OCI-LY7 (cell line): ENCODE data around the gene GPRC5A. TPM values are rescaled to one million over a fixed set of nuclear protein-coding genes. Genes with fewer than 3 reads are reported as not detected.

Experiments
- BruUV-seq: library from RNA; stranded (reverse); fragments of 400-500 nt; replicated peaks from 2 replicates; lab custom pipeline; 2021; lab: Mats Ljungman, UMichigan
- CTCF ChIA-PET: fragments of 300-600 bp; sonication (Branson Sonifier 250); formaldehyde crosslinking; loops from one replicate; lab custom pipeline; 2022; ENCODE audit warnings: antibody characterized with exemption; ENCODE audit not compliant: unreplicated experiment; lab: Charles Lee
- POLR2A ChIA-PET: fragments of 300-600 bp; sonication (Branson Sonifier 250); formaldehyde crosslinking; loops from one replicate; lab custom pipeline; 2022; ENCODE audit warnings: antibody characterized with exemption; lab: Charles Lee
- DNase-seq: peaks from one replicate; pipeline ENCODE4 v3.0.0-alpha.2; 2015; ENCODE audit warnings: low spot score
- H2AFZ ChIP-seq: fragments of 200-600 bp; sonication (generic), shearing (Covaris generic); 2 replicates; pipeline ENCODE4 v1.6.1; 2014; ENCODE audit warnings: mild to moderate bottlenecking, antibody characterized with exemption, low read length, moderate library complexity
- H3K27ac ChIP-seq: fragments of 200-600 bp; sonication (generic); 2 replicates; pipeline ENCODE4 v1.5.1; 2014; ENCODE audit warnings: mixed run types, low read depth, mild to moderate bottlenecking, moderate library complexity, low read length, inconsistent platforms; ENCODE audit not compliant: poor library complexity, severe bottlenecking
- H3K36me3 ChIP-seq: fragments of 200-600 bp; sonication (generic); 2 replicates; pipeline ENCODE4 v1.6.1; 2014; ENCODE audit warnings: mild to moderate bottlenecking, antibody characterized with exemption, low read length, moderate library complexity, mixed read lengths; ENCODE audit not compliant: insufficient read depth
- H3K4me1 ChIP-seq: fragments of 200-600 bp; sonication (generic); 2 replicates; pipeline ENCODE4 v1.5.1; 2014; ENCODE audit warnings: mild to moderate bottlenecking, low read length; ENCODE audit not compliant: insufficient read depth, poor library complexity, severe bottlenecking
- H3K4me2 ChIP-seq: fragments of 200-600 bp; sonication (generic); 2 replicates; pipeline ENCODE4 v1.6.1; 2014; ENCODE audit warnings: mild to moderate bottlenecking, low read length
- H3K4me3 ChIP-seq: fragments of 200-600 bp; sonication (generic); 2 replicates; pipeline ENCODE4 v1.5.1; 2014; ENCODE audit warnings: mild to moderate bottlenecking, low read depth, low read length; ENCODE audit not compliant: poor library complexity, severe bottlenecking
- H3K79me2 ChIP-seq: fragments of 200-600 bp; sonication (generic); 2 replicates; pipeline ENCODE4 v1.6.1; 2016; ENCODE audit warnings: low read depth, mild to moderate bottlenecking, low read length, moderate library complexity, mixed read lengths; ENCODE audit not compliant: insufficient read depth
- H3K9me2 ChIP-seq: fragments of 200-600 bp; sonication (generic); 2 replicates; pipeline ENCODE4 v1.6.1; 2016; ENCODE audit warnings: mild to moderate bottlenecking, low read length, mixed read lengths; ENCODE audit not compliant: insufficient read depth
- H3K9me3 ChIP-seq: fragments of 200-600 bp; sonication (generic); 2 replicates; pipeline ENCODE4 v1.6.1; 2014; ENCODE audit warnings: mild to moderate bottlenecking, mixed run types, low read length, mixed read lengths
- H4K20me1 ChIP-seq: fragments of 200-600 bp; sonication (generic); 2 replicates; pipeline ENCODE4 v1.6.1; 2014; ENCODE audit warnings: mild to moderate bottlenecking, antibody characterized with exemption, low read length, moderate library complexity, mixed read lengths; ENCODE audit not compliant: insufficient read depth
- CTCF ChIP-seq: fragments of 200-600 bp; sonication (generic); conservative IDR thresholded peaks from 2 replicates; pipeline ENCODE4 v1.5.1; 2014; ENCODE audit warnings: mild to moderate bottlenecking, antibody characterized with exemption, low read length, moderate library complexity, mixed read lengths
- EZH2phosphoT487 ChIP-seq: fragments of 200-600 bp; sonication (generic); IDR thresholded peaks from 2 replicates; pipeline ENCODE4 v1.6.1; 2018; ENCODE audit warnings: low read depth, borderline replicate concordance, mild to moderate bottlenecking, mixed run types, antibody characterized with exemption, low read length, moderate library complexity, mixed read lengths
- intact Hi-C: fragments of 100-400 bp; cut with micrococcal nuclease; formaldehyde crosslinking; loops from one replicate; pipeline ENCODE4 v1.10.0; 2022; ENCODE audit not compliant: unreplicated experiment
- total RNA-seq, 2 experiments: library from RNA; depleted of rRNA in 1 of 2; stranded (reverse); fragments of >200 nt in 1 of 2; shearing (Covaris generic) in 1 of 2; gene quantifications; 2 replicates each; pipeline ENCODE4 v1.2.3, GENCODE V29; 2014 to 2022

The GPRC5A gene
- total RNA-seq, 2 experiments from 2014 or later, result 0.25 TPM; not detected in 1

- Histone ChIP-seq H3K4me1 (no peaks in the 10 kb centered on the region), H2AFZ (no peak overlapping the region), H3K79me2 (no peaks in the 10 kb centered on the region), H3K36me3 (no peaks in the 10 kb centered on the region), H3K4me2 (no peak overlapping the region), H4K20me1 (no peaks in the 10 kb centered on the region), H3K9me2 (no peaks in the 10 kb centered on the region), H3K9me3 (no peaks in the 10 kb centered on the region), H3K27ac (no peak overlapping the region), H3K4me3 (no peak overlapping the region)
- no peak for DNase-seq
- TF ChIP-seq EZH2phosphoT487, result no peak
- TF ChIP-seq CTCF, result no peak
- intact Hi-C loops, result no loop called here
- no TSS peak for BruUV-seq
- ChIA-PET CTCF (no interaction called here), POLR2A (interaction anchor here (0.5 kb wide), 1 partner anchor 174 kb away, joined by 4 read pairs; no protein-coding TSS in a partner anchor)
These were observed 8.4 kb downstream of the GPRC5A start for GRCh38 chr12:12899530-12900380.

- ChIA-PET CTCF (no interaction called here), POLR2A (interaction anchor here (0.7 kb wide), 1 partner anchor 12 kb away, joined by 3 read pairs; no protein-coding TSS in a partner anchor)
- Histone ChIP-seq H4K20me1 (no peaks in the 10 kb centered on the region), H3K79me2 (no peaks in the 10 kb centered on the region), H3K36me3 (no peaks in the 10 kb centered on the region), H2AFZ (no peak overlapping the region), H3K27ac (no peak overlapping the region), H3K9me3 (no peaks in the 10 kb centered on the region), H3K4me3 (no peak overlapping the region), H3K4me2 (no peak overlapping the region), H3K4me1 (no peaks in the 10 kb centered on the region), H3K9me2 (no peaks in the 10 kb centered on the region)
- DNase-seq, result no peak
- intact Hi-C loops, result no loop called here
- TF ChIP-seq CTCF (no peak), EZH2phosphoT487 (no peak)
- BruUV-seq, result no TSS peak
These were observed 9.4 kb downstream of the GPRC5A start for GRCh38 chr12:12900786-12901157.
